Measurements from ENCODE around the gene RAD51B. TPM values are rescaled to one million over a fixed set of nuclear protein-coding genes. Genes with fewer than 3 reads are reported as not detected.
"Not testable (repeated sequence)": the region's sequence is repeated elsewhere in the genome, so short reads cannot be mapped to it uniquely, and the experiment has no call there.

The RAD51B gene
- total RNA-seq, 1 experiment from 2014 or later: 16.7 TPM

DNA sequence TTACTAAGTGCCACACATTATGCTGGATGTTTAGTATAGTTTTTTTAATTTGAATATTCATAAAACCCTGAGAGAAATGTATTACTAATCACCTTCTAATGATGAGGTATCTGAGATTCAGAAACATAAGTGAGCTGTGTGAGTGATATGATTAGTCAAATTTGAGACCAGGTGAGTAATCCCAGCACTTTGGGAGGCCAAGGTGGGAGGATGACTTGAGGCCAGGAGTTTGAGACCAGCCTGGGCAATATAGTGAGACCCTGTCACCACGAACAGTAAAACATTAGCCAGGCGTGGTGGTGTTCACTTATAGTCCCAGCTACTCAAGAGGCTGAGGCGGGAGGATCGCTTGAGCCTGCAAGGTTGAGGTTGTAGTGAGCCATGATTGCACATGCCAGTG, 438.4 kb downstream of the RAD51B start:
- H2BK120ac ChIP-seq (ENCODE audit: low read depth, low read length, poor library complexity, severe bottlenecking): no peak overlapping the region
- H2BK20ac ChIP-seq (ENCODE audit: low read depth, low read length, poor library complexity, severe bottlenecking): no peak overlapping the region
- H4K8ac ChIP-seq (replicated peaks; ENCODE audit: insufficient read length, low read depth, low read length): no peak overlapping the region
- H3K79me2 ChIP-seq (ENCODE audit: insufficient read depth, low read length): no peaks in the 10 kb centered on the region
- H3K9ac ChIP-seq (ENCODE audit: extremely low read depth, insufficient read length, low read length): no peak overlapping the region
- Mint-ChIP-seq H3K9me3 (no peaks in the 10 kb centered on the region), H3K27ac (no peak overlapping the region), H3K27me3 (ENCODE audit: low read depth) (peaks cover 3% of the 10 kb centered on the region), H3K36me3 (ENCODE audit: insufficient read depth in 1 of 3, low read depth in 3 of 3) (no peaks in the 10 kb centered on the region), H3K4me1 (peaks cover 76 to 78% of the 10 kb centered on the region in 2 experiments), H3K4me3 (no peak overlapping the region)
- H2AK5ac ChIP-seq (ENCODE audit: insufficient read length, low read length): no peak overlapping the region
- no peak overlapping the region for H3K23ac ChIP-seq (ENCODE audit: insufficient read length, low read depth, low read length)
- H3K4ac ChIP-seq (ENCODE audit: low read depth, low read length): no peak overlapping the region
- H3K79me1 ChIP-seq (ENCODE audit: insufficient read depth, low read depth, low read length, poor library complexity, severe bottlenecking): no peaks in the 10 kb centered on the region
- H3K56ac ChIP-seq (ENCODE audit: insufficient read length, low read depth, low read length): no peak overlapping the region
- no peak overlapping the region for H3T11ph ChIP-seq (ENCODE audit: low read length)
- no peaks in the 10 kb centered on the region for H3K23me2 ChIP-seq (ENCODE audit: insufficient read length, low read depth, low read length, poor library complexity, severe bottlenecking)
- TF ChIP-seq, protein P1, sequence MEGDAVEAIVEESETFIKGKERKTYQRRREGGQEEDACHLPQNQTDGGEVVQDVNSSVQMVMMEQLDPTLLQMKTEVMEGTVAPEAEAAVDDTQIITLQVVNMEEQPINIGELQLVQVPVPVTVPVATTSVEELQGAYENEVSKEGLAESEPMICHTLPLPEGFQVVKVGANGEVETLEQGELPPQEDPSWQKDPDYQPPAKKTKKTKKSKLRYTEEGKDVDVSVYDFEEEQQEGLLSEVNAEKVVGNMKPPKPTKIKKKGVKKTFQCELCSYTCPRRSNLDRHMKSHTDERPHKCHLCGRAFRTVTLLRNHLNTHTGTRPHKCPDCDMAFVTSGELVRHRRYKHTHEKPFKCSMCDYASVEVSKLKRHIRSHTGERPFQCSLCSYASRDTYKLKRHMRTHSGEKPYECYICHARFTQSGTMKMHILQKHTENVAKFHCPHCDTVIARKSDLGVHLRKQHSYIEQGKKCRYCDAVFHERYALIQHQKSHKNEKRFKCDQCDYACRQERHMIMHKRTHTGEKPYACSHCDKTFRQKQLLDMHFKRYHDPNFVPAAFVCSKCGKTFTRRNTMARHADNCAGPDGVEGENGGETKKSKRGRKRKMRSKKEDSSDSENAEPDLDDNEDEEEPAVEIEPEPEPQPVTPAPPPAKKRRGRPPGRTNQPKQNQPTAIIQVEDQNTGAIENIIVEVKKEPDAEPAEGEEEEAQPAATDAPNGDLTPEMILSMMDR (conservative IDR thresholded peaks at IDR 0.05): no peak
- peaks cover 27% of the 10 kb centered on the region for H3K4me1 ChIP-seq (ENCODE audit: insufficient read depth, low read length)
- no peak overlapping the region for H2BK15ac ChIP-seq (ENCODE audit: low read depth, low read length)
- no peak overlapping the region for H3K4me2 ChIP-seq (ENCODE audit: insufficient read depth, insufficient read length, low read length)
- no peak overlapping the region for H2BK12ac ChIP-seq (ENCODE audit: insufficient read length, low read depth, low read length)
- WGBS (ENCODE audit: extremely low coverage, insufficient read length, low lambda C conversion rate): no CpG with 5 or more reads among the region's 4 CpGs
- no peak overlapping the region for H3K27ac ChIP-seq (ENCODE audit: insufficient read length, low read depth, low read length)
- H3K14ac ChIP-seq (ENCODE audit: insufficient read depth, low read length): no peak overlapping the region
- no peak overlapping the region for H3K18ac ChIP-seq (ENCODE audit: insufficient read length, low read depth, low read length)
- no peak overlapping the region for H2BK5ac ChIP-seq (ENCODE audit: insufficient read length, low read length)
- H4K91ac ChIP-seq (ENCODE audit: insufficient read length, low read depth, low read length): no peak overlapping the region
- no peak overlapping the region for H4K5ac ChIP-seq (ENCODE audit: insufficient read length, low read depth, low read length)
- H3K27me3 ChIP-seq (ENCODE audit: insufficient read depth, low read length): no peaks in the 10 kb centered on the region
- no peaks in the 10 kb centered on the region for H4K20me1 ChIP-seq (ENCODE audit: control insufficient read depth, insufficient read depth, insufficient read length)
- no peak overlapping the region for H2AFZ ChIP-seq (ENCODE audit: low read length)
- DNase-seq: no peak
- no peaks in the 10 kb centered on the region for H3K9me3 ChIP-seq (ENCODE audit: control insufficient read depth, low read depth, low read length)

DNA sequence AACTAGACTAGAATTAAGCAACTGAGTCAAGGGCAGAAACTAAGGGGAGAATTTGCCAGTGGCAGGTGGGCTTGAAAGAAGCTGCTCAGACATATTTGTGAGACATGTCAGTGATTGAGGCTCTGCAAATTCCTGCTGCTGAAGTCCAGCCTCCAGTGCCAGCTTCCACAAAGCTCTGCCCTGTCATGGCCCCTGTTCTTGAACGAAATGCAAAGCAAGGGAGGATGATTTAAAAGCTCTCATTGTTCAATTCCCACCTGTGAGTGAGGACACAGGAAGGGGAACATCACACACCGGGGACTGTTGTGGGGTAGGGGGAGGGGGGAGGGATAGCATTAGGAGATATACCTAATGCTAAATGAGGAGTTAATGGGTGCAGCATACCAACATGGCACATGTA, 439.4 kb downstream of the RAD51B start:
- H3K4me1 Mint-ChIP-seq: peaks cover 75 to 76% of the 10 kb centered on the region in 2 experiments
- H3K27me3 ChIP-seq (ENCODE audit: insufficient read depth, low read length); H3K79me1 ChIP-seq (ENCODE audit: insufficient read depth, low read depth, low read length, poor library complexity, severe bottlenecking); H3K4me3 Mint-ChIP-seq; H2BK12ac ChIP-seq (ENCODE audit: insufficient read length, low read depth, low read length); H2BK5ac ChIP-seq (ENCODE audit: insufficient read length, low read length); H4K91ac ChIP-seq (ENCODE audit: insufficient read length, low read depth, low read length); H2BK120ac ChIP-seq (ENCODE audit: low read depth, low read length, poor library complexity, severe bottlenecking); H3K27me3 Mint-ChIP-seq (ENCODE audit: low read depth); H3K9ac ChIP-seq (ENCODE audit: extremely low read depth, insufficient read length, low read length); H3K79me2 ChIP-seq (ENCODE audit: insufficient read depth, low read length); H2BK20ac ChIP-seq (ENCODE audit: low read depth, low read length, poor library complexity, severe bottlenecking); H3K18ac ChIP-seq (ENCODE audit: insufficient read length, low read depth, low read length); H3K56ac ChIP-seq (ENCODE audit: insufficient read length, low read depth, low read length); H3K4me2 ChIP-seq (ENCODE audit: insufficient read depth, insufficient read length, low read length); H3K23me2 ChIP-seq (ENCODE audit: insufficient read length, low read depth, low read length, poor library complexity, severe bottlenecking); H3T11ph ChIP-seq (ENCODE audit: low read length); H4K20me1 ChIP-seq (ENCODE audit: control insufficient read depth, insufficient read depth, insufficient read length); H3K4ac ChIP-seq (ENCODE audit: low read depth, low read length); H3K9me3 ChIP-seq (ENCODE audit: control insufficient read depth, low read depth, low read length); H4K5ac ChIP-seq (ENCODE audit: insufficient read length, low read depth, low read length); H3K9me3 Mint-ChIP-seq; H3K23ac ChIP-seq (ENCODE audit: insufficient read length, low read depth, low read length); H2AFZ ChIP-seq (ENCODE audit: low read length); H3K36me3 Mint-ChIP-seq (ENCODE audit: insufficient read depth in 1 of 3, low read depth in 3 of 3); H2BK15ac ChIP-seq (ENCODE audit: low read depth, low read length); H3K14ac ChIP-seq (ENCODE audit: insufficient read depth, low read length); H2AK5ac ChIP-seq (ENCODE audit: insufficient read length, low read length); H4K8ac ChIP-seq (replicated peaks; ENCODE audit: insufficient read length, low read depth, low read length): not testable (repeated sequence)
- Histone ChIP-seq H3K27ac (ENCODE audit: insufficient read length, low read depth, low read length) (peak overlapping the region; percentile 51), H3K4me1 (ENCODE audit: insufficient read depth, low read length) (peaks cover 29% of the 10 kb centered on the region)
- WGBS (ENCODE audit: extremely low coverage, insufficient read length, low lambda C conversion rate): no CpG with 5 or more reads among the region's 2 CpGs
- DNase-seq: peak; percentile 51
- peak overlapping the region in 2 of 3 experiments; percentile 4 to 50; a peak in 3 of 7 replicates for H3K27ac Mint-ChIP-seq
